HepG2 (cell line): ENCODE data around the gene TOR4A. TPM values are rescaled to one million over a fixed set of nuclear protein-coding genes. Genes with fewer than 3 reads are reported as not detected.

Source experiments
- ATF1 ChIP-seq: IDR thresholded peaks from 2 replicates; pipeline ENCODE4 v1.6.1; 2016; ENCODE audit warnings: mild to moderate bottlenecking, control low read depth
- ATRX ChIP-seq: sonication (generic); formaldehyde crosslinking; IDR thresholded peaks from 2 replicates; pipeline ENCODE4 v1.4.0; 2020; ENCODE audit warnings: missing genetic modification reagents, borderline replicate concordance
- BRF2 ChIP-seq: sonication (generic); formaldehyde crosslinking; IDR thresholded peaks from 2 replicates; pipeline ENCODE4 v1.8.1; 2022; ENCODE audit warnings: mild to moderate bottlenecking, missing genetic modification reagents
- CBX1 ChIP-seq: IDR thresholded peaks from one replicate; pipeline ENCODE4 v1.6.1; 2016; ENCODE audit warnings: antibody characterized with exemption, low read depth
- CBX5 ChIP-seq: sonication (generic); formaldehyde crosslinking; IDR thresholded peaks from 2 replicates; pipeline ENCODE4 v1.4.0; 2020; ENCODE audit warnings: missing genetic modification reagents, borderline replicate concordance
- CC2D1A ChIP-seq: sonication (generic); formaldehyde crosslinking; IDR thresholded peaks from 2 replicates; pipeline ENCODE4 v1.8.1; 2023; ENCODE audit warnings: mild to moderate bottlenecking, missing genetic modification reagents
- EZH2 ChIP-seq: conservative IDR thresholded peaks from 2 replicates; pipeline ENCODE4 v1.6.1; 2012; ENCODE audit warnings: mild to moderate bottlenecking, low read depth, low read length, moderate library complexity
- GFI1 ChIP-seq: sonication (generic); formaldehyde crosslinking; IDR thresholded peaks from 2 replicates; pipeline ENCODE4 v1.5.0; 2020; ENCODE audit warnings: missing genetic modification reagents, mild to moderate bottlenecking, borderline replicate concordance
- GMEB2 ChIP-seq: IDR thresholded peaks from 2 replicates; pipeline ENCODE4 v1.6.1; 2016; ENCODE audit warnings: missing biosample characterization, missing genetic modification reagents, low read depth
- GPBP1L1 ChIP-seq: sonication (generic); formaldehyde crosslinking; IDR thresholded peaks from 2 replicates; pipeline ENCODE4 v1.5.0; 2020; ENCODE audit warnings: mild to moderate bottlenecking, missing genetic modification reagents
- IKZF4 ChIP-seq: sonication (generic); formaldehyde crosslinking; IDR thresholded peaks from 2 replicates; pipeline ENCODE4 v1.5.1; 2020; ENCODE audit warnings: borderline replicate concordance, mild to moderate bottlenecking, low read depth, missing genetic modification reagents; ENCODE audit errors: not compliant biosample characterization
- KDM6A ChIP-seq: IDR thresholded peaks from 2 replicates; pipeline ENCODE4 v1.6.1; 2016; ENCODE audit warnings: low read depth
- PRMT3 ChIP-seq: sonication (generic); formaldehyde crosslinking; IDR thresholded peaks from 2 replicates; pipeline ENCODE4 v1.8.1; 2022; ENCODE audit warnings: low read depth, mild to moderate bottlenecking, moderate library complexity, missing genetic modification reagents, borderline replicate concordance
- RBFOX2 ChIP-seq: fragments of 200-400 bp; formaldehyde crosslinking; IDR thresholded peaks from 2 replicates; pipeline ENCODE4 v1.6.1; 2017; ENCODE audit warnings: low read depth, mild to moderate bottlenecking, low read length
- THAP11 ChIP-seq: IDR thresholded peaks from 2 replicates; pipeline ENCODE4 v1.6.1; 2016; ENCODE audit warnings: missing biosample characterization, missing genetic modification reagents
- TOE1 ChIP-seq: sonication (generic); formaldehyde crosslinking; IDR thresholded peaks from 2 replicates; pipeline ENCODE4 v1.4.0; 2020; ENCODE audit warnings: mild to moderate bottlenecking, missing genetic modification reagents
- TRIM24 ChIP-seq: sonication (generic); formaldehyde crosslinking; IDR thresholded peaks from 2 replicates; pipeline ENCODE4 v1.8.0; 2022; ENCODE audit warnings: mild to moderate bottlenecking, missing genetic modification reagents
- ZBED4 ChIP-seq: sonication (generic); formaldehyde crosslinking; IDR thresholded peaks from 2 replicates; pipeline ENCODE4 v1.4.0; 2020; ENCODE audit warnings: missing genetic modification reagents, borderline replicate concordance
- ZNF282 ChIP-seq: fragments of 450-650 bp; IDR thresholded peaks from 2 replicates; pipeline ENCODE4 v1.6.1; 2018; ENCODE audit not compliant: partially characterized antibody
- ZNF567 ChIP-seq: sonication (generic); formaldehyde crosslinking; IDR thresholded peaks from 2 replicates; pipeline ENCODE4 v1.8.1; 2023; ENCODE audit warnings: mild to moderate bottlenecking, missing genetic modification reagents, borderline replicate concordance
- ZNF879 ChIP-seq: sonication (generic); formaldehyde crosslinking; IDR thresholded peaks from 2 replicates; pipeline ENCODE4 v1.8.1; 2023; ENCODE audit warnings: missing genetic modification reagents
- polyA plus RNA-seq, 8 experiments: library from polyadenylated mRNA; depleted of rRNA in 3 of 8; stranded (reverse) in 7 of 8; unstranded in 1 of 8; fragments of >200 nt; fragmentation: Illumina TruSeq in 4 of 8; extraction: Trizol in 4 of 8; gene quantifications; 2 replicates each; pipeline versions ENCODE4 v1.2.1 to v1.2.3, GENCODE V29; 2011 to 2016; ENCODE audit warnings: low read depth in 4 of 8, missing spikeins in 1 of 8, mixed read lengths in 1 of 8; ENCODE audit not compliant: insufficient read depth in 1 of 8
- total RNA-seq, 5 experiments: library from RNA; depleted of rRNA; stranded (reverse); fragments of >200 nt; fragmentation: Illumina TruSeq; extraction: Trizol; gene quantifications; 2 replicates each; pipeline ENCODE4 v1.2.3, GENCODE V29; 2016; ENCODE audit warnings: low read depth in 1 of 5

TOR4A gene
- total and polyA plus RNA-seq, 2 of the 13 experiments (the other 11 are each of a cell fraction or from before 2014, with no cell fraction given), result 11.1 to 14.2 TPM

GRCh38 chr9:137241490-137242268 lies 35.8 kb upstream of the TOR4A start (continued):
- TF ChIP-seq EZH2 (no peak), BRF2 (CRISPR knock-in tag) (no peak), IKZF4 (CRISPR knock-in tag) (no peak), GMEB2 (CRISPR knock-in tag) (no peak), ZNF879 (no peak), ZNF567 (CRISPR knock-in tag) (no peak), PRMT3 (no peak), ATRX (CRISPR knock-in tag) (no peak), CC2D1A (CRISPR knock-in tag) (no peak), GFI1 (CRISPR knock-in tag) (no peak), CBX1 (no peak), THAP11 (CRISPR knock-in tag) (peak; percentile 48), ZBED4 (CRISPR knock-in tag) (no peak), RBFOX2 (peak; percentile 87), TRIM24 (CRISPR knock-in tag) (no peak), ATF1 (no peak), CBX5 (CRISPR knock-in tag) (no peak), ZNF282 (no peak), TOE1 (CRISPR knock-in tag) (no peak), KDM6A (CRISPR knock-in tag) (0 out of 2 replicates have a peak, but pooled peaks have one; percentile 28), GPBP1L1 (CRISPR knock-in tag) (no peak)
